GM12878 (cell line): ENCODE results near the gene GID8. TPM values are rescaled to one million over a fixed set of nuclear protein-coding genes. Genes with fewer than 3 reads are reported as not detected.

ENCODE experiments used
- CREB1 ChIP-seq: IDR thresholded peaks from 2 replicates; pipeline ENCODE4 v1.6.1; 2012; ENCODE audit warnings: low read depth, mild to moderate bottlenecking, inconsistent platforms
- PAX5 ChIP-seq: IDR thresholded peaks from 2 replicates; pipeline ENCODE4 v1.6.1; 2011; ENCODE audit warnings: low read depth, low read length, borderline replicate concordance
- PKNOX1 ChIP-seq: fragments of 450-650 bp; IDR thresholded peaks from 2 replicates; pipeline ENCODE4 v1.6.1; 2016; ENCODE audit warnings: mild to moderate bottlenecking
- POLR2AphosphoS2 ChIP-seq: IDR thresholded peaks from 2 replicates; pipeline ENCODE4 v1.6.1; 2011; ENCODE audit warnings: low read depth, mild to moderate bottlenecking, low read length, improper control_type of control experiment, moderate library complexity
- SMAD1 ChIP-seq: fragments of 450-650 bp; IDR thresholded peaks from 2 replicates; pipeline ENCODE4 v1.6.1; 2018; ENCODE audit warnings: mild to moderate bottlenecking, low read depth; ENCODE audit not compliant: partially characterized antibody
- ZBTB40 ChIP-seq: fragments of 450-650 bp; IDR thresholded peaks from 2 replicates; pipeline ENCODE4 v1.6.1; 2016; ENCODE audit warnings: mild to moderate bottlenecking, moderate library complexity, borderline replicate concordance
- polyA plus RNA-seq, 11 experiments: library from polyadenylated mRNA; depleted of rRNA in 4 of 11; unstranded in 6 of 11; stranded (reverse) in 5 of 11; fragments of >200 nt; fragmentation: Nextera tagmentation in 4 of 11; fragmentation: Illumina TruSeq in 1 of 11; extraction: Ambion mirVana in 4 of 11; extraction: Trizol in 1 of 11; gene quantifications; 1 replicate in 1 of 11; 2 replicates in 10 of 11; pipeline versions ENCODE4 v1.2.1 to v1.2.3, GENCODE V29; 2011 to 2016; ENCODE audit warnings: inconsistent platforms in 2 of 11, missing spikeins in 2 of 11, low read depth in 1 of 11
- total RNA-seq, 4 experiments: library from RNA; depleted of rRNA in 3 of 4; stranded (reverse); fragments of >200 nt in 3 of 4; fragmentation: Illumina TruSeq in 1 of 4; extraction: Trizol in 1 of 4; gene quantifications; 2 replicates each; pipeline versions ENCODE4 v1.2.1 to v1.2.3, GENCODE V29; 2013 to 2021

Gene GID8
- total and polyA plus RNA-seq, 10 of the 15 experiments (the other 5 are each of a cell fraction or from before 2014, with no cell fraction given): 12.0 to 33.8 (median 22.2) TPM

GRCh38 chr20:62900052-62900691 is 37.8 kb upstream of the GID8 start (continued):
- TF ChIP-seq PAX5 (peak; percentile 13; the same call in 1 of the 2 replicates), ZBTB40 (no peak), SMAD1 (no peak), CREB1 (peak; percentile 48; the same call in 1 of the 2 replicates), POLR2AphosphoS2 (peak; percentile 71), PKNOX1 (no peak)
